Epithelial cell of esophagus (primary cell): ENCODE measurements around the gene TTC39A.
"Not testable (repeated sequence)": the region's sequence is repeated elsewhere in the genome, so short reads cannot be mapped to it uniquely, and the experiment has no call there.

ENCODE experiments used
- DNase-seq: peaks from one replicate; pipeline ENCODE4 v3.0.0; 2010; ENCODE audit warnings: low read depth
- H3K4me3 ChIP-seq: 2 replicates; pipeline ENCODE4 v1.5.1; 2011; ENCODE audit warnings: mild to moderate bottlenecking, low read length, control low read depth
- CTCF ChIP-seq: IDR thresholded peaks from 2 replicates; pipeline ENCODE4 v1.5.1; 2011; ENCODE audit warnings: low read depth, mild to moderate bottlenecking, low read length, control low read depth, inconsistent platforms; ENCODE audit not compliant: insufficient read depth; ENCODE audit errors: missing control alignments

Gene TTC39A

DNA sequence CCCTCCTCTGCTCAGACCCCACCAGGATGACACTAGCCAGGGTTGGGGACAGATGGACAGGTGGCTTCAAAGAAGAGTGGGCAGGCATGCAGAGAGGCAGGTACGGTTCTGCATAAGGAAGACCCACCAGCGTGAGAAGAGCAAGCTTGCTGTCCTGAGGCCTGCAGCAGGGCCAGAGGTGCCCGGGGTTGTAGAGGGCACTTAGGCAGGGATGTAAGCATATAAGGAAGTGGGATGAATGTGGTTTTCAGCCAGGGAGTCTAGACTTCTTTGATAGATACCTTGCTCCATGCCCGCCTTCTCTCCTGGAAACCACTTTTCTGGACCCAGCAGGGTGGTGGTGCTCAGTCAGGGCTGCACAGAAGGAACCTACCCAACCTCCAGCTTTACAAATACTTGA lies 1.4 kb downstream of the TTC39A start:
- TF ChIP-seq CTCF = no peak
- no peak for DNase-seq
- H3K4me3 ChIP-seq = no peak overlapping the region

GRCh38 chr1:51328279-51328678 lies 2.1 kb downstream of the TTC39A start:
- no peak for TF ChIP-seq CTCF
- no peak overlapping the region for H3K4me3 ChIP-seq
- DNase-seq = no peak

- no peak for DNase-seq
Observed at GRCh38 chr1:51327386-51327785, 3.0 kb downstream of the TTC39A start.

DNA sequence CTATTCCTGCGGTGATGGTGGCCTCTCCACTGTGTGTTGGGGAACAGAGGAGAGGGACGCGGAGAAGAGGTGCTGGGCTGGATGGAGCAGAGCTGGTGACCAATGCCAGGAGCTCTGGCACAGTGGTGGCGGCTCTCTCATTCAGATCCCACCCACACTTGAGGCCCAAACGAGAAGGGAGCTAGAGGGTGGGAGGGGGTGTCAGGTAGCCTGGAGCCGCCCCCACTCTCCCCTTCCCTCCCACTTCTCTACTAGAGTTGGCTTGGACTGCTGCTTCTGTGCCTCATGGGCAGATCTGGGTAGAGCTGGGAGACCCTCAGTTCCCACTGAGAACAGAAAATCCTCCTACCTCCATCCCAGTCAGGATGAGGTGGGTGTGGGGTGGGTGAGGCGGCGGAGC lies 3.5 kb downstream of the TTC39A start:
- H3K4me3 ChIP-seq = no peak overlapping the region
- DNase-seq = no peak
- no peak for TF ChIP-seq CTCF

More at GRCh38 chr1:51327386-51327785, 3.0 kb downstream of the TTC39A start:
- H3K4me3 ChIP-seq = no peak overlapping the region
- no peak for TF ChIP-seq CTCF

- no peak overlapping the region for H3K4me3 ChIP-seq
- TF ChIP-seq CTCF = no peak
- no peak for DNase-seq
Observed at GRCh38 chr1:51325878-51326755, 4.2 kb downstream of the TTC39A start.

DNA sequence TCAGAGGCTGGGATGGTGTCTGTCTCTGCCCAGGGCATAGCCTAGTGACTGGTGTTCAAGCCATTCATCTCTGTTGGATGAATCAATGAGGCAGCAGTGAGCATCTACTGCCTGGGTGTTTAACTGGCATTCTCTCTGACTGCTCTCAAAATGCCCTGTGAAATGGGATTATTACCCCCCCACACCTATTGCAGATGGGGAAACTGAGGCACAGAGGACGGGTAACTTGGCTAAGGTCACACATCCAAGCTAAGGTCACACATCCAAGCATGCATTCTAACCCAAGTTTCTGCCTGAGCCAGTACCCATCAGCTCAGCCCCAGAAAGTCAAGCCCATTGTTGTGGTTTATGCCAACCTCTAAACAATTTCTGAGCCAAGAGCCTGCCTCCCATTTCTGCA lies 5.0 kb downstream of the TTC39A start:
- DNase-seq = no peak
- no peak for TF ChIP-seq CTCF
- H3K4me3 ChIP-seq = no peak overlapping the region

- not testable (repeated sequence) for H3K4me3 ChIP-seq, DNase-seq
Observed at GRCh38 chr1:51325011-51325385, 5.4 kb downstream of the TTC39A start.
